Raji (cell line): ENCODE results near the gene UBE3C.

Experiments used
- POLR2A ChIP-seq: IDR thresholded peaks from 2 replicates; pipeline ENCODE4 v1.6.1; 2011; ENCODE audit warnings: low read depth, low read length, control low read depth; ENCODE audit not compliant: insufficient read depth

The UBE3C gene

GRCh38 chr7:157138424-157139110 lies at the start of gene UBE3C:
Gene UBE3C, plus strand, starts transcription at chr7:157138926. Its CDS starts 347 bp downstream, at chr7:157139273.
- TF ChIP-seq POLR2A: peak; percentile 74

GRCh38 chr7:157089100-157089610 lies 49.6 kb upstream of the UBE3C start:
- no peak for TF ChIP-seq POLR2A

- TF ChIP-seq POLR2A: no peak
Measured at GRCh38 chr7:157090485-157091165, 48.1 kb upstream of the UBE3C start.

- no peak for TF ChIP-seq POLR2A
Measured at GRCh38 chr7:157096286-157097055, 42.3 kb upstream of the UBE3C start.

- no peak for TF ChIP-seq POLR2A
Measured at GRCh38 chr7:157097056-157097329, 41.7 kb upstream of the UBE3C start.

GRCh38 chr7:157097569-157097968 lies 41.2 kb upstream of the UBE3C start:
- no peak for TF ChIP-seq POLR2A

GRCh38 chr7:157111311-157111710 lies 27.4 kb upstream of the UBE3C start:
- TF ChIP-seq POLR2A: no peak

GRCh38 chr7:157112706-157113105 lies 26.0 kb upstream of the UBE3C start:
- TF ChIP-seq POLR2A: no peak

- no peak for TF ChIP-seq POLR2A
Measured at GRCh38 chr7:157113607-157114006, 25.1 kb upstream of the UBE3C start.

- TF ChIP-seq POLR2A: no peak
Measured at GRCh38 chr7:157116762-157117161, 22.0 kb upstream of the UBE3C start.

GRCh38 chr7:157117796-157118195 lies 20.9 kb upstream of the UBE3C start:
- no peak for TF ChIP-seq POLR2A

GRCh38 chr7:157120181-157120580 lies 18.5 kb upstream of the UBE3C start:
- TF ChIP-seq POLR2A: no peak

GRCh38 chr7:157121184-157121715 lies 17.5 kb upstream of the UBE3C start:
- TF ChIP-seq POLR2A: no peak

GRCh38 chr7:157122800-157123495 lies 15.8 kb upstream of the UBE3C start:
- no peak for TF ChIP-seq POLR2A

- TF ChIP-seq POLR2A: no peak
Measured at GRCh38 chr7:157124690-157125089, 14.0 kb upstream of the UBE3C start.
